Measurements from ENCODE around the gene ANAPC2. TPM values are rescaled to one million over a fixed set of nuclear protein-coding genes. Genes with fewer than 3 reads are reported as not detected.

Gene ANAPC2
- total RNA-seq, 1 donor from 2014 or later, result 20.5 TPM

DNA sequence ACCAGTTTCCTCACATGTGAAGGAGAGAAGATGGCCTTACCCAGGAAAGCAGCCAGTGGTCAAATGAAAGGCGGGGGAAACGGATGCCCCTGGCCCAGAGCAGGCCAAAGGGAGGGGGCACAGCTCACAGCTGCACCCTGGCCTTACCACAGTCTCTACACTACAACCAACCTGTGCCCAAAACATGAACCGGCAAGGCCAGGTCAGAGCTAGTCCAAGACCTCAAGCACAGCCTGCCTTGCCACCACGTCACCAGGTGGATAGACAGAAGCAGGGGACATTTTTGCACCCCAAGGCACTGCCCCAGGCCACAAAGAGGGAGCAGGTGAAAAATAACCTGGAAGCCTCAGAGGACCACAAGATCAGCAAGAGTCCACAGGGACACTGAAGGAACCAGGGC lies 44.9 kb downstream of the ANAPC2 start:
- Histone ChIP-seq H3K36me3 (ENCODE audit: control insufficient read depth, insufficient read depth, low read length) (no peaks in the 10 kb centered on the region), H3K4me3 (ENCODE audit: low read depth, low read length) (no peak overlapping the region), H3K27me3 (ENCODE audit: control insufficient read depth, insufficient read depth, low read length) (peaks cover 14% of the 10 kb centered on the region)
- FAIRE-seq (no peak), DNase-seq (ENCODE audit: low read depth) (no peak)
- TF ChIP-seq, protein P1, sequence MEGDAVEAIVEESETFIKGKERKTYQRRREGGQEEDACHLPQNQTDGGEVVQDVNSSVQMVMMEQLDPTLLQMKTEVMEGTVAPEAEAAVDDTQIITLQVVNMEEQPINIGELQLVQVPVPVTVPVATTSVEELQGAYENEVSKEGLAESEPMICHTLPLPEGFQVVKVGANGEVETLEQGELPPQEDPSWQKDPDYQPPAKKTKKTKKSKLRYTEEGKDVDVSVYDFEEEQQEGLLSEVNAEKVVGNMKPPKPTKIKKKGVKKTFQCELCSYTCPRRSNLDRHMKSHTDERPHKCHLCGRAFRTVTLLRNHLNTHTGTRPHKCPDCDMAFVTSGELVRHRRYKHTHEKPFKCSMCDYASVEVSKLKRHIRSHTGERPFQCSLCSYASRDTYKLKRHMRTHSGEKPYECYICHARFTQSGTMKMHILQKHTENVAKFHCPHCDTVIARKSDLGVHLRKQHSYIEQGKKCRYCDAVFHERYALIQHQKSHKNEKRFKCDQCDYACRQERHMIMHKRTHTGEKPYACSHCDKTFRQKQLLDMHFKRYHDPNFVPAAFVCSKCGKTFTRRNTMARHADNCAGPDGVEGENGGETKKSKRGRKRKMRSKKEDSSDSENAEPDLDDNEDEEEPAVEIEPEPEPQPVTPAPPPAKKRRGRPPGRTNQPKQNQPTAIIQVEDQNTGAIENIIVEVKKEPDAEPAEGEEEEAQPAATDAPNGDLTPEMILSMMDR (IDR thresholded peaks at IDR 0.05; ENCODE audit: insufficient read depth, low read length, severe bottlenecking), result no peak

DNA sequence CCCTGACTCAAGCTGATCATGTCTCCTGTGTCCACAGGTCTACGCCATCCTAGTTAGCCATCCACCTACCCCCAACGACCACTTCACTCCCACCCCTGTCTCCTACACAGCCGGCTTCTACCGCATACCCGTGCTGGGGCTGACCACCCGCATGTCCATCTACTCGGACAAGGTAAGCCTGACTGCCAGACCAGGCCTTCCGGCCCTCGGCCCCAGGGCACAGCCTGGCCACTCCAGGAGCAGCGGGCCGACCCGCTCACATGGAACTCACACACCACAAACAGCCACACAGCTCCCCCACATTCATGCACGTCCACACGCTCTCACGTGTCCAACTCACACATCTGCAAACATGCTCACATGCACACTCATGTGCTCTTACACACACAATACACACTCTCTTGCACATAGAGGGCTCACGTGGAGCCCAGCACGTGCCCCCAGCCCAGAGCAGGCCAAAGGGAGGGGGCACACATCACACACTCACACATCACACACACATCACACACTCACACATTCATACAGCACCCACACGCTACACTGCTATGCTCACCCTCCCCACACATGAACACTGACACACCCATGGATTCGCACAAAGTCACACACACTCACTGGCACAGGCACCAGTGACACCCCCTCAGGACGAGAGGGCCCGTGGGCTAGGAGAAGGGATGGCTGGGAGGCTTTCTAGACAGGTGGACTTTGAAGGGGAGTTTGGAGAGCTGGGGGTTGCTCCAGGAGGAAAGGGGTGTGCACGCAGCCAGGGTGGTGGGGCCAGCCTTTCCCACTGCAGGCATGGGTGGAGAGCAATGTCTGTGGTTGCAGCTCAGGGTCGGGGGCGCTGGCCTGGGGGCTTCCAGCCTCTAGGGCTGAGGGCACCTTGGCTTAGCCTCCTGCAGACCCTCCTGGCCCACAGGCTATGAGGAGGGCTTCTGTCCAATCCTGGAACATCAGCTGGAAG lies 46.1 kb downstream of the ANAPC2 start:
- DNase-seq (ENCODE audit: low read depth), result no peak
- TF ChIP-seq, protein P1 (IDR thresholded peaks at IDR 0.05; ENCODE audit: insufficient read depth, low read length, severe bottlenecking), result no peak
- no peak overlapping the region for H3K4me3 ChIP-seq (ENCODE audit: low read depth, low read length)
- peak; percentile 87 for FAIRE-seq
- H3K27me3 ChIP-seq (ENCODE audit: control insufficient read depth, insufficient read depth, low read length), result peaks cover 22% of the 10 kb centered on the region
- no peaks in the 10 kb centered on the region for H3K36me3 ChIP-seq (ENCODE audit: control insufficient read depth, insufficient read depth, low read length)

DNA sequence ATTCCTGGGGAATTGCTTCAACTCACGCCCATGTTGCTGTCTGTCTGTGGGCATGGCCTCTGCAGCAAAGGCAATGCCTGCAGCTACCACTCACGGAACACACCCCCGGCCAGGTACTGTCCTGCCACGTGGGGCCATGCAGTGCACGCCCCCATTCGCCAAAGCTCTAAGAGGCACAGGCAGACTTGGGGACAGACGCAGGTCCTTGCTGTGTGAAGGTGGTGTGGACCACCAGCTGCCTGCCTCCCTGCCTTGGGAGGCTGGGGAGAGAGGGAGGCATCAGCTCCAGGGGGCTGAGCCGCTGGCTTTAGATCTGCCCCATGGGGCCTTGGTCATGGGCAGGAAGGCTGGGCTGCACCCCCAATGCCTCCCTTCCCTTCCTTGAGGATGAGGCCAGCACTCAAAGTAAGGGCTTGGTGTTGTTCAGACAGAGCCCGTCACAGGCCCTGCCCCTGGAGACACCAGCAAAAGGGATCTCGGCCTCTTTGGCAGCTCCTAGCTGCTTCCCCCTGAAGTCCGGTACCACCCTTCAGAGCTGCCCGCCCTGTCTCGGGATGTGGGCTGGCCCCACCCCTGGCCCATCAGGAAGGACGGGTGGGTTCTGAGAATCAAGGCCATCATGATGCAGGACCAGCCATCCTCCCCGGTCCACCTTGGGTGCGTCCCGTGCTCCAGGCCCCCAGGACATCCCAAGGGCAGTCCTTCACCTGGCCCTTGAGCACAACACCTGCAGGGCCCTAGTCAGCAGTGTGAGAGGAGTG lies 47.1 kb downstream of the ANAPC2 start:
- TF ChIP-seq, protein P1 (IDR thresholded peaks at IDR 0.05; ENCODE audit: insufficient read depth, low read length, severe bottlenecking), result no peak
- Histone ChIP-seq H3K36me3 (ENCODE audit: control insufficient read depth, insufficient read depth, low read length) (no peaks in the 10 kb centered on the region), H3K4me3 (ENCODE audit: low read depth, low read length) (no peak overlapping the region), H3K27me3 (ENCODE audit: control insufficient read depth, insufficient read depth, low read length) (peaks cover 27% of the 10 kb centered on the region)
- FAIRE-seq (no peak), DNase-seq (ENCODE audit: low read depth) (no peak)

DNA sequence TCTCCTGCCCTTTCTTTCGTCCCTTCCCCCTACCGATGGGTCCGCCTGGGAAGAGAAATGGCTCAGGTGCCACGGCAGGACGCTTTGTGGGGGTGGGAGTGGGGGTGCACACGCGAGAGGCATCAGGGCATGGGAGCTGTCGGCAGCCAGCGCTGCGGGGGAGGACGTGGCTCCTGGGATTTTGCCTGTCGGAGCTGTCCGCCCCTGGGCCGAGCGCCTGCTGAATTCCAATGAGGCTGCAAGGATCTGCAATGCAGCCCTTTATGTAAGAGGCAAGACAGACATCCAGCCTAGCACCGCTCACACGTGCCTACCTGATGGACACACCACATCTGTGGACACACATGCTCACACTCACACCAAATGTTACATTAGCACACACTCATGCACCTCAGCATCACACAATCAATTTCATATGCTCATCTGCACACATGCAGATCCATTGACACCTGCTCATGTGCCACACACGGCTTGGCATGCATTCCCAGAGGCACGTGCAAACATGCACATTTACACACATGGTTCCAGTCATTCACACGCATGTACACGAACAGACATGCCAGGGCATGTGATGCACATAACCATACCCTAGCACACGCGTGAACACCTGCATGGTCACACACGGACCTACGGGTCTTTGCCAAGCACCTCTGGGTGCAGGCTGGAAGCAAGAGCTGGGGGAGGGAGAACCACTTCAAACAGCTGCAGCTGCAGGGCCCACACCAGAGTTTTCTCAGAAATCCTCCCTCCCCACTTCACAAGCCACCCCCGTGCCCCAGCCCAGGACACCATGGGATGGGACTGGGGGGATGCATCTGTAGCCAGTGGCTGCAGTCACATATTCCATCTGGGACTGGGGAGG lies 48.0 kb downstream of the ANAPC2 start:
- H3K36me3 ChIP-seq (ENCODE audit: control insufficient read depth, insufficient read depth, low read length), result no peaks in the 10 kb centered on the region
- peaks cover 27% of the 10 kb centered on the region for H3K27me3 ChIP-seq (ENCODE audit: control insufficient read depth, insufficient read depth, low read length)
- peak; percentile 75 for FAIRE-seq
- DNase-seq (ENCODE audit: low read depth), result no peak
- TF ChIP-seq, protein P1 (IDR thresholded peaks at IDR 0.05; ENCODE audit: insufficient read depth, low read length, severe bottlenecking), result no peak
- no peak overlapping the region for H3K4me3 ChIP-seq (ENCODE audit: low read depth, low read length)

DNA sequence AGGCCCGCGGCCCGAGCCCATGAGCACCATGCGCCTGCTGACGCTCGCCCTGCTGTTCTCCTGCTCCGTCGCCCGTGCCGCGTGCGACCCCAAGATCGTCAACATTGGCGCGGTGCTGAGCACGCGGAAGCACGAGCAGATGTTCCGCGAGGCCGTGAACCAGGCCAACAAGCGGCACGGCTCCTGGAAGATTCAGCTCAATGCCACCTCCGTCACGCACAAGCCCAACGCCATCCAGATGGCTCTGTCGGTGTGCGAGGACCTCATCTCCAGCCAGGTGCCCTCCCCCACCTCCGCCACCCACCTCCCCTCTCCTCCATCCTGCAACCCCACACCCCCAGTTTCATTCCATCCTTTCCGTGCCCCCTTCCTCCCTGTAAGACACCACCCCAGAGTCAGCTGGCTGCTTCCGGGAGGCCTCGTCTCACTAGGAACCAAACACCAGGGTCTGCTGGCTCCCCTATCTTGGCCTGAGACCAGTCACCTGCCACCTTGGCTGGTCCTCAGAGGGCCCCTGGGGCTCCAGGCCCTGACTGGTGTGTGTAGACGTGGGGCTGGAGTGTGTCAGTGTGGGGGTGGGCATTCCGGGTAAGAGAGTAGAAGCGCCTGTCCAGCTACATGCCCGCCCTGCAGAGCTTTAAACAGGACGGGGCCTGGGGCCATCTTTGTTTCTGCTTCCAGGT lies 48.8 kb downstream of the ANAPC2 start:
- FAIRE-seq, result no peak
- TF ChIP-seq, protein P1 (IDR thresholded peaks at IDR 0.05; ENCODE audit: insufficient read depth, low read length, severe bottlenecking), result no peak
- H3K36me3 ChIP-seq (ENCODE audit: control insufficient read depth, insufficient read depth, low read length), result no peaks in the 10 kb centered on the region
- peaks cover 27% of the 10 kb centered on the region for H3K27me3 ChIP-seq (ENCODE audit: control insufficient read depth, insufficient read depth, low read length)
- DNase-seq (ENCODE audit: low read depth), result no peak
- no peak overlapping the region for H3K4me3 ChIP-seq (ENCODE audit: low read depth, low read length)

Measured in bronchial epithelial cell (primary cell).